ENCODE measurements around the gene ZBTB7B.

ZBTB7B gene

DNA sequence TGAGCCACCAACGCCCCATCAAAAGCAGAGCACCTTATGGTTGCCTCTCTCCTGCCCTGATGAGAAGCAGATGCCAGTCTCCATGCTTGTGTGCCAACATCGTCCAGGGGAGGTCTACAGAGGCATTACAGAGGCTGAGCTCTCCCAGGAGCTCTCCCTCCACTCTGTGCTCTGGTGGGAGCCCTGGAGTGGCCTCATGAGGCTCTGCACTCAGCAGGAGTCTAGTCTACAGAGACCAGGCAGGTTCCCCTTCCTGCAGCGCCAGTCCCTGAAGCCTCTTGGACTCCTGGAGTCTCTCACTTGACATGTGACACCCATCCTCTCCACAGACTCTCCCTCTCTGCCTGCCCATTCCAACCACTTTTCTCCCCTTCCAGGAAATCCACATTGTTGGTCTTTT is 34.4 kb downstream of the ZBTB7B start:
- TF ChIP-seq CREB1 (IDR thresholded peaks at IDR 0.05; ENCODE audit: low read depth) (no peak), RAD21 (IDR thresholded peaks at IDR 0.05; ENCODE audit: low read depth) (no peak), CEBPB (IDR thresholded peaks at IDR 0.05) (no peak), TCF12 (IDR thresholded peaks at IDR 0.05; ENCODE audit: low read depth) (no peak), REST (IDR thresholded peaks at IDR 0.05; ENCODE audit: low read depth) (no peak), YY1 (IDR thresholded peaks at IDR 0.05; ENCODE audit: low read depth) (no peak), EP300 (IDR thresholded peaks at IDR 0.05; ENCODE audit: borderline replicate concordance) (no peak), USF1 (IDR thresholded peaks at IDR 0.05) (no peak), EGR1 (IDR thresholded peaks at IDR 0.05) (no peak)

DNA sequence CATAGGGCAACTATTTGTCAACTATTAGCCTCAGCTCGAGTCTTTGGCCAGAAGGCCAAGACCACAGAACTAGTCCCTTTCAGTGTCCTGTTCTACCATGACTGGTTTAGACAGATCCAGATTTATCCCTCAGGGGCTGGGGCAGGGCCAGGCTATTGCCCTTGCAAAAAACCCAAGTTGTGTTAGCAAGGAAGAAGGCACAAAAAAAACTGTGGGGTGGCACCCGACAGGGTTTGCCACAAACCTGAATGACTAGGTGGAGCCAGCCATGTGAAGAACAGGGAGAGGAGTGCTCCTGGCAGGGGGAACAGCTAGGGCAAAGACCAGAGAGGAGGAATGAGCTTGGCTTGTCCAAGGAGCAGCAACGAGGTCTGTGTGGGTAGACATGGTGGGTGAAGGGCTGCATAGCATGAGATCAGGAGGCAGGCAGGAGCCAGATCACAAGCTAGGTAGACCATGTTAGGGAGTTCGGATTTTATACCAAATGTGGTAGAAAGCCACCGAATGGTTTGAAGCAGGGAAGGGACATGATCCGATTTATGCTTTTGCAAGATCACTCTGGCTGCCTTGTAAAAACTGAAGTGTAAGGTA is 35.3 kb downstream of the ZBTB7B start:
- TF ChIP-seq NFIC (IDR thresholded peaks at IDR 0.05), result no peak
- TF ChIP-seq FOXM1 (IDR thresholded peaks at IDR 0.05; ENCODE audit: borderline replicate concordance, low read depth), result no peak
- no peak for TF ChIP-seq USF1 (IDR thresholded peaks at IDR 0.05)
- no peak for TF ChIP-seq CEBPB (IDR thresholded peaks at IDR 0.05)
- no peak for TF ChIP-seq TEAD4 (IDR thresholded peaks at IDR 0.05)
- no peak for TF ChIP-seq ZBTB7A (IDR thresholded peaks at IDR 0.05; ENCODE audit: low read depth)
- TF ChIP-seq TAF1 (IDR thresholded peaks at IDR 0.05; ENCODE audit: low read depth), result no peak
- no peak for TF ChIP-seq REST (IDR thresholded peaks at IDR 0.05; ENCODE audit: low read depth)
- TF ChIP-seq TCF12 (IDR thresholded peaks at IDR 0.05; ENCODE audit: low read depth), result no peak
- TF ChIP-seq YY1 (IDR thresholded peaks at IDR 0.05; ENCODE audit: low read depth), result no peak
- TF ChIP-seq EP300 (IDR thresholded peaks at IDR 0.05; ENCODE audit: borderline replicate concordance), result no peak
- TF ChIP-seq EGR1 (IDR thresholded peaks at IDR 0.05), result no peak
- TF ChIP-seq CREB1 (IDR thresholded peaks at IDR 0.05; ENCODE audit: low read depth), result no peak
- no peak for TF ChIP-seq MAX (IDR thresholded peaks at IDR 0.05)
- no peak for TF ChIP-seq RAD21 (IDR thresholded peaks at IDR 0.05; ENCODE audit: low read depth)

DNA sequence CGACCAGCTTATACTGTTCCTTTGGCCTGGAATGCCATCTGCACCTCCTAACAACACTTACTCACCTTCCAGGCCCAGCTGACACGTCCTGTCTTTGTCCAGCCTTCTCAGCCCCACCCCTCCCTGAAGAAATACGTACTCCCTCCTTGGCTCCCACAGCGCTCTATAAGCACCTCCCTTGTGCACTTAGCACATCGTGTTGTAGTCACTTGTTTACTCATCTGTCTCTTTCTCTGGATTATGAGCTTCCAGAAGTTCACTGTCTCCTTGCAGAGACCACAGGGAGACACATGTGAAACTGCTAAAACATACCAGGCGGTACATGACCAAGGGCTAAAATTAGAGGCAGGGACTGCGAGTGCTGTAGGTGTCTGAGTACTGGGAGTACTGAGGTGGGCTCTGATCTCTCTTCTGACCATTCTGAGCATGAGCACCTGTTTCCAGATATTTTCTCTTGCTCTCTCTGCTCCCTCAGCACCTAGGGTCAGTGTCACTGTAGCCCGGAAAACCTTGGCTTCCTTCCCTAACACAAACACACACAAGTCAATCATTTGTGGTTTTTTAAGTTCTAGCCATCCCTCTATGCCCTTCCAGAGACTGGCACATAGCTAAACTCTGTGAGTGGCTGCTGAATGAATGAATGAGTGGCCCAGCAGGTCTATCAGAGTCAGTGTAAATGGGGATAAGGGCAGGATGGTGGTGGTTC is 36.2 kb downstream of the ZBTB7B start:
- TF ChIP-seq EP300 (IDR thresholded peaks at IDR 0.05; ENCODE audit: borderline replicate concordance), result no peak
- no peak for TF ChIP-seq CREB1 (IDR thresholded peaks at IDR 0.05; ENCODE audit: low read depth)
- 0 out of 2 replicates have a peak, but pooled peaks have one; percentile 28 for TF ChIP-seq TEAD4 (IDR thresholded peaks at IDR 0.05)

GRCh38 chr1:155039308-155039669 is 36.7 kb downstream of the ZBTB7B start:
- TF ChIP-seq RAD21 (IDR thresholded peaks at IDR 0.05; ENCODE audit: low read depth) (no peak), CREB1 (IDR thresholded peaks at IDR 0.05; ENCODE audit: low read depth) (no peak), TAF1 (IDR thresholded peaks at IDR 0.05; ENCODE audit: low read depth) (no peak), ZBTB7A (IDR thresholded peaks at IDR 0.05; ENCODE audit: low read depth) (no peak), FOXM1 (IDR thresholded peaks at IDR 0.05; ENCODE audit: borderline replicate concordance, low read depth) (no peak), TEAD4 (IDR thresholded peaks at IDR 0.05) (no peak), EP300 (IDR thresholded peaks at IDR 0.05; ENCODE audit: borderline replicate concordance) (no peak), MAX (IDR thresholded peaks at IDR 0.05) (no peak), YY1 (IDR thresholded peaks at IDR 0.05; ENCODE audit: low read depth) (no peak), USF1 (IDR thresholded peaks at IDR 0.05) (no peak), EGR1 (IDR thresholded peaks at IDR 0.05) (no peak), TCF12 (IDR thresholded peaks at IDR 0.05; ENCODE audit: low read depth) (no peak), REST (IDR thresholded peaks at IDR 0.05; ENCODE audit: low read depth) (no peak), CEBPB (IDR thresholded peaks at IDR 0.05) (no peak), NFIC (IDR thresholded peaks at IDR 0.05) (no peak)

All from Ishikawa (cell line).